PC-9 (cell line): Measurements from ENCODE around the gene PRDM9.

Experiments
- EZH2 ChIP-seq: fragments of 200-600 bp; sonication (generic); IDR thresholded peaks from 2 replicates; pipeline ENCODE4 v1.8.0; 2017; ENCODE audit warnings: antibody characterized with exemption, low read depth
- TF ChIP-seq, protein P1 (sequence below): fragments of 200-600 bp; sonication (generic); conservative IDR thresholded peaks from 2 replicates; pipeline ENCODE4 v1.6.1; 2017; ENCODE audit warnings: mixed run types, antibody characterized with exemption, mild to moderate bottlenecking, moderate library complexity

DNA sequence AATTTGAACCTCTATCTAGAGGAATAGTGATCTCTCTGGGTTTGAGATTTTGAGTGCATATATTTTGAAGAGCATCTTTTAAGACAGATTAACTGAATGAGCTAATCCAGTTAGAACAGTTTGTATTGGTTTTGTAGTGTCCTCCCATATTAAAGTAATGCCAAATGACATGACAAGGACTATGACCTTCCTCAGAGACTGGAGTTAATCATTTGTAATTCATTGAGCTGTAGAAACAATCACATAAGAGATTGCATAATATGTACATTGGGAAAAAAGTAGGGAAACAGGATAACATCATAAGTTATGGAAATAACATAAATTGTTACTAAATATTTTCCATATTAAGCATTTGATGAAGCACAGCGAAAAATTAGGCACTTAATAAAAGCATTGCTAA is 45.8 kb upstream of the PRDM9 start:
- TF ChIP-seq, protein P1, sequence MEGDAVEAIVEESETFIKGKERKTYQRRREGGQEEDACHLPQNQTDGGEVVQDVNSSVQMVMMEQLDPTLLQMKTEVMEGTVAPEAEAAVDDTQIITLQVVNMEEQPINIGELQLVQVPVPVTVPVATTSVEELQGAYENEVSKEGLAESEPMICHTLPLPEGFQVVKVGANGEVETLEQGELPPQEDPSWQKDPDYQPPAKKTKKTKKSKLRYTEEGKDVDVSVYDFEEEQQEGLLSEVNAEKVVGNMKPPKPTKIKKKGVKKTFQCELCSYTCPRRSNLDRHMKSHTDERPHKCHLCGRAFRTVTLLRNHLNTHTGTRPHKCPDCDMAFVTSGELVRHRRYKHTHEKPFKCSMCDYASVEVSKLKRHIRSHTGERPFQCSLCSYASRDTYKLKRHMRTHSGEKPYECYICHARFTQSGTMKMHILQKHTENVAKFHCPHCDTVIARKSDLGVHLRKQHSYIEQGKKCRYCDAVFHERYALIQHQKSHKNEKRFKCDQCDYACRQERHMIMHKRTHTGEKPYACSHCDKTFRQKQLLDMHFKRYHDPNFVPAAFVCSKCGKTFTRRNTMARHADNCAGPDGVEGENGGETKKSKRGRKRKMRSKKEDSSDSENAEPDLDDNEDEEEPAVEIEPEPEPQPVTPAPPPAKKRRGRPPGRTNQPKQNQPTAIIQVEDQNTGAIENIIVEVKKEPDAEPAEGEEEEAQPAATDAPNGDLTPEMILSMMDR = no peak
- TF ChIP-seq EZH2 = no peak
